Erythroblast (primary cell): ENCODE measurements around the gene OR51B2.

ENCODE experiments used
- GATA1 ChIP-seq: IDR thresholded peaks from 2 replicates; pipeline ENCODE4 v1.6.1; 2011; ENCODE audit warnings: low read depth, mild to moderate bottlenecking, control low read depth, low read length, moderate library complexity
- POLR2A ChIP-seq: IDR thresholded peaks from 2 replicates; pipeline ENCODE4 v1.6.1; 2011; ENCODE audit warnings: mild to moderate bottlenecking, low read length

- TF ChIP-seq POLR2A, result no peak
- no peak for TF ChIP-seq GATA1
These were observed 40.1 kb upstream of the OR51B2 start for GRCh38 chr11:5364214-5364613.
